ENCODE results near the gene POU6F2.

The POU6F2 gene

DNA sequence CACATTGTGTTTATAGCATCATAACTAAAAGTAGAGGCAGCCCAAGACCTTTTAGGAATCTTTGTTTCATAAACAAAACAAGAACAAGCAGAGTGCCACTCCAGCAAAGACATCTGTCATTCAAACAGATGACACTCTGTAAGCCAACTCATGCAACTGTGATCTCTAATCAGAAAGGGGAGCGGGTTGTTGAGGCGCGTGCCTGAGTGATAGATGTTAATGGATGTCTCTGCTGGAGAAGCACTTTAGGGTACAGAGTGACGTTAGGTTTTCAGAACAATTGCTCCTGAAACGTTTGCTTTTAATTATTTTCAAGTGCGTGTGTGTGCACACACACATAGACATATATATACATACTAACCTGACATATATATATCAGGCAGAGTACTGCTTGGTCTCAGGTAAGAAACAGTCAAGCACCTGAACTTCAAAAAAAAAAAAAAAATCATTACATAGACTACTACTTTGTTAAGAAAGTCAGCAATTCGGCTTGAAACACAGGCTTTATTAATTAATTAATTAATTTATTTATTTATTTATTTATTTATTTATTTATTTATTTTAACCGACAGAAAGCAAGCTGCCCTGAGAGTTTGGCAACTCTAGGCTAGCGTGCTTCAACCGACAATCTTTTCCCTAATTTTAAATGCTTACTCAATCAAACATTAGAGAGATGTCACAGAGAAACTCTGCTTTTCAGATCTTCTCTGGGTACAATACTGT lies 109.1 kb downstream of the POU6F2 start:
- no peak for DNase-seq
- Histone ChIP-seq H3K9me3 (replicated peaks; ENCODE audit: insufficient read depth, low read length) (no peaks in the 10 kb centered on the region), H3F3A (ENCODE audit: insufficient read depth, low read length) (no peaks in the 10 kb centered on the region), H4K20me1 (ENCODE audit: insufficient read depth, low read length) (no peaks in the 10 kb centered on the region), H3K9me2 (replicated peaks; ENCODE audit: insufficient read depth, low read length) (no peaks in the 10 kb centered on the region), H3K4me2 (ENCODE audit: low read depth, low read length) (no peak overlapping the region), H2AFZ (ENCODE audit: low read length) (no peak overlapping the region), H3K9ac (ENCODE audit: low read length) (no peak overlapping the region), H3K4me3 (ENCODE audit: low read length) (no peak overlapping the region), H3K27ac (ENCODE audit: low read length) (no peak overlapping the region), H3K36me3 (replicated peaks; ENCODE audit: insufficient read depth, low read length) (no peaks in the 10 kb centered on the region), H3K27me3 (replicated peaks; ENCODE audit: insufficient read depth, low read length) (no peaks in the 10 kb centered on the region), H3K79me2 (ENCODE audit: low read length) (no peaks in the 10 kb centered on the region), H3K4me1 (ENCODE audit: low read length) (no peaks in the 10 kb centered on the region)
- TF ChIP-seq EZH2phosphoT487 (IDR thresholded peaks at IDR 0.05; ENCODE audit: low read length) (no peak), EZH2 (optimal IDR thresholded peaks at IDR 0.05; ENCODE audit: low read depth, low read length) (no peak)
- TF ChIP-seq, protein P1, sequence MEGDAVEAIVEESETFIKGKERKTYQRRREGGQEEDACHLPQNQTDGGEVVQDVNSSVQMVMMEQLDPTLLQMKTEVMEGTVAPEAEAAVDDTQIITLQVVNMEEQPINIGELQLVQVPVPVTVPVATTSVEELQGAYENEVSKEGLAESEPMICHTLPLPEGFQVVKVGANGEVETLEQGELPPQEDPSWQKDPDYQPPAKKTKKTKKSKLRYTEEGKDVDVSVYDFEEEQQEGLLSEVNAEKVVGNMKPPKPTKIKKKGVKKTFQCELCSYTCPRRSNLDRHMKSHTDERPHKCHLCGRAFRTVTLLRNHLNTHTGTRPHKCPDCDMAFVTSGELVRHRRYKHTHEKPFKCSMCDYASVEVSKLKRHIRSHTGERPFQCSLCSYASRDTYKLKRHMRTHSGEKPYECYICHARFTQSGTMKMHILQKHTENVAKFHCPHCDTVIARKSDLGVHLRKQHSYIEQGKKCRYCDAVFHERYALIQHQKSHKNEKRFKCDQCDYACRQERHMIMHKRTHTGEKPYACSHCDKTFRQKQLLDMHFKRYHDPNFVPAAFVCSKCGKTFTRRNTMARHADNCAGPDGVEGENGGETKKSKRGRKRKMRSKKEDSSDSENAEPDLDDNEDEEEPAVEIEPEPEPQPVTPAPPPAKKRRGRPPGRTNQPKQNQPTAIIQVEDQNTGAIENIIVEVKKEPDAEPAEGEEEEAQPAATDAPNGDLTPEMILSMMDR (IDR thresholded peaks at IDR 0.05; ENCODE audit: low read length), result no peak

DNA sequence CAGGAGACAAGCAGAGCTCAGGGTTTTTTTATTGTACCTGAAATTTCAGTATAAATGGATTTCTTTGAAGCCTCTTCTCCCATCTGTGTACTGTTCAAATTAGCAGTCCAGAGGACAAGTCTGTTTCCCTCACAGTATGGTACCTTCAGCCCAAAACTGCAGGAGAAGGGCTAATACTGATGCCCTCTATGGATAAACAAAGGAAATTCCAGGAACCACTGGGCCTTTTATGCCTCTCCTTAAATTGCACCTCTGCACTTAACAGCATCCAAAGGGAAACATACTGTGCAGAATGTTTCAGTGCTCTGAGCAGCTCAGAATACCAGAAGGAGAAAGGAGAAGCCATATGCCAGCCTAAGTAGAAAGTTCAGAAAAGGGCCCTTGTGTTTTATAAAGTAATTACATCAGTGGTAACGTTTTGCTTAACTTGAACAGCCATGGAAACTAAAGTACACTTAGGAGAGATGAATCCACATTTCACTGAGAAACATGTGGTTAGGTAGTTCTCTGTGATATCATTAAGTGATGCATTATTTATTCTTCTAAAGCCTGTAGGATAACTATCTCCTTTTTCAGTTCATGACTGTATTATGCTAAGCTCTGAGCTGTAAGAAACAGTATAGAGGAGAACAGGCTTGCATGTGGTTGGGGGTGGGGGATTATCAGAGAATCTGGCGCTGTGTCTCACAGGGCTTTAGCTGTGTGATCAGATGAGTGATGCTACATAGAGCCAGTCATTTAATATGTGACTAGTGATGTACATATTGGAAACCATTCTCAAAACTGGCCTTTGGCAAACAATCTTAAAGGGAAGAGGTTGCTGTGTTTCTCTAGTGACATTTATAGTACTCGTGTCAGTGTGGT lies 111.3 kb downstream of the POU6F2 start:
- H3K9me3 ChIP-seq (replicated peaks; ENCODE audit: insufficient read depth, low read length), result no peaks in the 10 kb centered on the region
- no peak overlapping the region for H2AFZ ChIP-seq (ENCODE audit: low read length)
- no peaks in the 10 kb centered on the region for H3K79me2 ChIP-seq (ENCODE audit: low read length)
- H3K36me3 ChIP-seq (replicated peaks; ENCODE audit: insufficient read depth, low read length), result no peaks in the 10 kb centered on the region
- no peaks in the 10 kb centered on the region for H4K20me1 ChIP-seq (ENCODE audit: insufficient read depth, low read length)
- no peaks in the 10 kb centered on the region for H3K4me1 ChIP-seq (ENCODE audit: low read length)
- H3K27me3 ChIP-seq (replicated peaks; ENCODE audit: insufficient read depth, low read length), result no peaks in the 10 kb centered on the region
- H3K9me2 ChIP-seq (replicated peaks; ENCODE audit: insufficient read depth, low read length), result no peaks in the 10 kb centered on the region
- H3F3A ChIP-seq (ENCODE audit: insufficient read depth, low read length), result no peaks in the 10 kb centered on the region
- no peak overlapping the region for H3K27ac ChIP-seq (ENCODE audit: low read length)
- no peak for TF ChIP-seq EZH2phosphoT487 (IDR thresholded peaks at IDR 0.05; ENCODE audit: low read length)
- TF ChIP-seq EZH2 (optimal IDR thresholded peaks at IDR 0.05; ENCODE audit: low read depth, low read length), result no peak
- TF ChIP-seq, protein P1 (IDR thresholded peaks at IDR 0.05; ENCODE audit: low read length), result no peak
- no peak overlapping the region for H3K4me3 ChIP-seq (ENCODE audit: low read length)
- DNase-seq, result no peak
- H3K9ac ChIP-seq (ENCODE audit: low read length), result no peak overlapping the region
- no peak overlapping the region for H3K4me2 ChIP-seq (ENCODE audit: low read depth, low read length)

DNA sequence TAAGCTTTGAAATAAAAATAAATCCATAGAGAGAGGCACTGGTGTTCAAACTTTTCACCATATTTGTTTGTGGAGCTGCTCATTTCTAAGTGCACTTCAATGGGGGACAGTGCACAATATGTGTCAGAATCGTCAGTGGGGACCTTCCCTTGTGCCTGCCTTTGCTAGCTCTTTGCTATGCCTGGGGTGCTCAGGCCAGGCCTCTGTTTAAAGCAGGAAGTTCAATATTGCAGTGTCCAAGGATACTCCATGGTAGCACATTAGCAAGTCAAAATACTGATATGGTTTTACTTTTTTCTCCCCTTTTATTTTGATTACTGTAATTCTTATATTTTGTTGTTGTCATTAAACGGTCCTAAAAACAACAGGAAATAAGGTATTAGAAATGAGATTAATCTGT lies 113.4 kb downstream of the POU6F2 start:
- Histone ChIP-seq H2AFZ (ENCODE audit: low read length) (no peak overlapping the region), H3K79me2 (ENCODE audit: low read length) (no peaks in the 10 kb centered on the region), H3K27me3 (replicated peaks; ENCODE audit: insufficient read depth, low read length) (no peaks in the 10 kb centered on the region), H3K4me2 (ENCODE audit: low read depth, low read length) (no peak overlapping the region), H3K27ac (ENCODE audit: low read length) (no peak overlapping the region), H3F3A (ENCODE audit: insufficient read depth, low read length) (no peaks in the 10 kb centered on the region), H3K36me3 (replicated peaks; ENCODE audit: insufficient read depth, low read length) (no peaks in the 10 kb centered on the region), H3K9ac (ENCODE audit: low read length) (no peak overlapping the region), H3K4me3 (ENCODE audit: low read length) (no peak overlapping the region), H3K9me2 (replicated peaks; ENCODE audit: insufficient read depth, low read length) (no peaks in the 10 kb centered on the region), H3K9me3 (replicated peaks; ENCODE audit: insufficient read depth, low read length) (no peaks in the 10 kb centered on the region), H3K4me1 (ENCODE audit: low read length) (no peaks in the 10 kb centered on the region), H4K20me1 (ENCODE audit: insufficient read depth, low read length) (no peaks in the 10 kb centered on the region)
- TF ChIP-seq EZH2phosphoT487 (IDR thresholded peaks at IDR 0.05; ENCODE audit: low read length), result no peak
- no peak for TF ChIP-seq EZH2 (optimal IDR thresholded peaks at IDR 0.05; ENCODE audit: low read depth, low read length)
- TF ChIP-seq, protein P1 (IDR thresholded peaks at IDR 0.05; ENCODE audit: low read length), result no peak
- DNase-seq, result no peak
